PC-3 (cell line): Measurements from ENCODE around the gene MBOAT1.

Source experiments
- EZH2 ChIP-seq: fragments of 300-600 bp; sonication (generic); IDR thresholded peaks from one replicate; pipeline ENCODE4 v1.6.1; 2017; ENCODE audit warnings: antibody characterized with exemption, mild to moderate bottlenecking, low read length; ENCODE audit not compliant: unreplicated experiment
- TF ChIP-seq, protein P1 (sequence below): fragments of 300-600 bp; sonication (generic); conservative IDR thresholded peaks from 2 replicates; pipeline ENCODE4 v1.5.1; 2017; ENCODE audit warnings: antibody characterized with exemption, low read depth, mild to moderate bottlenecking, low read length

DNA sequence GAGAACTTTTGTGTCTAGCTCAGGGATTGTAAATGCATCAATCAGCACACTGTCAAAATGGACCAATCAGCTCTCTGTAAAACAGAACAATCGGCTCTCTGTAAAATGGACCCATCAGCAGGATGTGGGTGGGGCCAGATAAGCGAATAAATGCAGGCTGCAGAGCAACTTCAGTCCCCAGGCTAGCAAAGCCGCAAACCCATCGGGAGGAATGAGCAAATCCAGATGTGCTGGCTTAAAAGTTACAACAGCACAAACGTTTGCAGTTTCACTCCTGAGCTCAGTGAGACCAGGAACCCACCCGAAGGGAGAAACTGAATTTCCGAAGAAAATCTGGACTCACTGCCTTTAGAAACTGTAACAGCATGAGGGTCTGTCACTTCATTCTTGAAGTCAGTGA lies 21.9 kb upstream of the MBOAT1 start:
- TF ChIP-seq, protein P1, sequence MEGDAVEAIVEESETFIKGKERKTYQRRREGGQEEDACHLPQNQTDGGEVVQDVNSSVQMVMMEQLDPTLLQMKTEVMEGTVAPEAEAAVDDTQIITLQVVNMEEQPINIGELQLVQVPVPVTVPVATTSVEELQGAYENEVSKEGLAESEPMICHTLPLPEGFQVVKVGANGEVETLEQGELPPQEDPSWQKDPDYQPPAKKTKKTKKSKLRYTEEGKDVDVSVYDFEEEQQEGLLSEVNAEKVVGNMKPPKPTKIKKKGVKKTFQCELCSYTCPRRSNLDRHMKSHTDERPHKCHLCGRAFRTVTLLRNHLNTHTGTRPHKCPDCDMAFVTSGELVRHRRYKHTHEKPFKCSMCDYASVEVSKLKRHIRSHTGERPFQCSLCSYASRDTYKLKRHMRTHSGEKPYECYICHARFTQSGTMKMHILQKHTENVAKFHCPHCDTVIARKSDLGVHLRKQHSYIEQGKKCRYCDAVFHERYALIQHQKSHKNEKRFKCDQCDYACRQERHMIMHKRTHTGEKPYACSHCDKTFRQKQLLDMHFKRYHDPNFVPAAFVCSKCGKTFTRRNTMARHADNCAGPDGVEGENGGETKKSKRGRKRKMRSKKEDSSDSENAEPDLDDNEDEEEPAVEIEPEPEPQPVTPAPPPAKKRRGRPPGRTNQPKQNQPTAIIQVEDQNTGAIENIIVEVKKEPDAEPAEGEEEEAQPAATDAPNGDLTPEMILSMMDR: no peak
- TF ChIP-seq EZH2: no peak
